ENCODE data around the gene SMTNL2.
"Not testable (repeated sequence)": the region's sequence is repeated elsewhere in the genome, so short reads cannot be mapped to it uniquely, and the experiment has no call there.

Gene SMTNL2

DNA sequence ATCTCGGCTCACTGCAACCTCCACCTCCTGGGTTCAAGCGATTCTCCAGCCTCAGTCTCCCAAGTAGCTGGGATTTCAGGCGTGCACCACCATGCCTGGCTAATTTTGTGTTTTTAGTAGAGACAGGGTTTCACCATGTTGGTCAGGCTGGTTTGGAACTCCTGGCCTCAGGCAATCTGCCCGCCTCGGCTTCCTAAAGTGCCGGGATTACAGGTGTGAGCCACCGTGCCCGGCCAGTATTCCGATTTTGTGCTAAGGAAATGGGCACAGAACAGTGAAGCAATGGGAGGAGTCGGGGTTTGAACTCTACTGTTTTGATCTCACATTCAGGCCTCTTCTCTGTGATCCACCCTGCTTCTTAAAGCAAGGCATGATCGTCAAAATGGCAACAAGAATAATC, 20.4 kb downstream of the SMTNL2 start:
- not testable (repeated sequence) for DNase-seq

DNA sequence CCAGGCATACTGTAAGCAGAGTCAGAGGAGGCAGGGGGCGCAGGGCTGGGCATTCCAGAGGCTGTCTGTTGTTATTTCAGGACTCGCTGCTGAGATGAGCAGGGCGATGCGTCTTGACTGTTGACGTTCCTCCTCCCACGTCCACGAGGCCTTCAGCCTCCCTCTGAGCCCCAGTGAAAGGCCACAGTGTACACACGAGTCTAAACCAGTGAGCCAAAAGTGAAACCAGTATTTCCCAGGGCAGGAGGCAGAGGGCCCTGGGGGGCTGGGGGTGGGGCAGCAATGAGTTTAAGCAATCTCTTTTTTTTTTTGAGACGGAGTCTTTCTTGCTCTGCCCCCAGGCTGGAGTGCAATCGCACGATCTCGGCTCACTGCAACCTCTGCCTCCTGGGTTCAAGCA, 21.5 kb downstream of the SMTNL2 start:
- DNase-seq, result no peak

DNA sequence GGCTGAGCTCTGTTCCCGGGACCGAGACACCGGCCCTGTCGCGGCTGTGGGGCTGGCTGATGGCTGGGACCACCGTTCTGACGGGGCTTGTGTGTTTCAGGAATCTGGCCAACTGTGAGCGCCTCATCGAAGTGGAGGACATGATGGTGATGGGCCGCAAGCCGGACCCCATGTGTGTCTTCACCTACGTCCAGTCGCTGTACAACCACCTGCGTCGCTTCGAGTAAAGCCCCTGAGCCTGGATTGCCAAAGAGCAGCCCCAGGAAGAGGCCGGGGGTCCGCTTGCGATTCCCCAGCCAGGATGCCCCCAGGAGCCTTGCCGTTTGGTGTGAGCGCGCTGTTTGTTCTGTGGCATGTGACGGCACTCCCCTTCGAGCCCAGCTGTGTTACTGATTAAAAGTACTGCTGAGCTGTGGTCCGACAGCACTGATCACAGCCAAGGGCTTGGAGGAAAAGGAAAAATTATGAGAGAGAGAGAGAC, 23.0 kb downstream of the SMTNL2 start:
- DNase-seq, result no peak

DNA sequence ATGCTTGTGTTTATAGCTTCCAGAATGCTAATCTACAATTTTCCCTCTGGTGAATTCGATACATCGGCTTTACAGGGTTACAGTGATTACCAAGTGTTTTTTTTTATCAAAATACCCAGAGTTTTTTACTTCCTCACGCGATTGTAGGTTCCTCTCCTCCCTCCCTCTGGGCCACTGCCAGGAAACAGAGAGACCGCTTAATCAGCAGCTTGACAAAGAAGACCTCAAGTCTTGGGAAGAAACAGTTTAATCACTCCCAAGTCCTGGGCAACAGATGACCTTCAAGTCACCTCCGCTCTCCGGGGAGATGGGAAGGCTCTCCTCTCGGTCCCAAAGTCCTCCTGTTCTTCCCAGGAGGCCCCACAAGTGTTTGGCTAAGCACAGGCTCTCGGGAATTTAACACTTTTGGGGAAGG, 23.5 kb downstream of the SMTNL2 start:
- no peak for DNase-seq

DNA sequence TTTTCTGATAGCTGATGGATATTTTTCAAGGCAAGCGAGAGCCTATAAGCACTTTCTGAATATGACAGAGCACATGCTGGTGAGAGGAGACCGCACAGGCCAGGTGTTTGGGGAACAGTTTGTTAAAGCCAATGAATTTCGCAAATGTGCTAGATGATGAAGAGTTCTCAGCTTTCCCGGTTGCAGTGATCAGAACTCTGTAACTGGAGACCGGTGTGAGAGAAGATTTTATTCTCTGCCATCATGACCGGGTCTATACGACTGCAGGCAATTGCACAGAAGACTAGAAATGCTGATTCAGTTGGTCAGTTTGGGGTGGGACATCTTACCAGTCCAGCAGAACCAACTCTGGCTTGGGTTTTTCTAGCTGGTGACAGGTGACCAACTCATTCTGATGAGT, 25.4 kb downstream of the SMTNL2 start:
- DNase-seq, result no peak

DNA sequence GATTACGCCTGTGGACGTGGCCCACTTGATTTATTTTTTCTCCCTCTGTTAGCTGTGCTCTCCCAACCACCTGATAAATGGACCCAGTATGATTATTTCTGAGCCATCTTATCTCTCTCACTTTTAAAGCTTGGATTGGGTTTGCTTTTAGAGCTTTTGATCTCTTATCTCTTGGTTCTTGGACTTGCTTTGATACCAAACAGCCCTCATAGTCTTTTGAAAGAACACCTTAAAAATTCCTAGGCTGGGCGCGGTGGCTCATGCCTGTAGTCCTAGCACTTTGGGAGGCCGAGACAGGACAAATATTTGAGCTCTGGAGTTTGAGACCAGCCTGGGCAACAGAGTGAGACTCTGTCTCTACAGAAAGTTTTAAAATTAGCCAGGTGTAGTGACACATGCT, 25.8 kb downstream of the SMTNL2 start:
- DNase-seq, result no peak

DNA sequence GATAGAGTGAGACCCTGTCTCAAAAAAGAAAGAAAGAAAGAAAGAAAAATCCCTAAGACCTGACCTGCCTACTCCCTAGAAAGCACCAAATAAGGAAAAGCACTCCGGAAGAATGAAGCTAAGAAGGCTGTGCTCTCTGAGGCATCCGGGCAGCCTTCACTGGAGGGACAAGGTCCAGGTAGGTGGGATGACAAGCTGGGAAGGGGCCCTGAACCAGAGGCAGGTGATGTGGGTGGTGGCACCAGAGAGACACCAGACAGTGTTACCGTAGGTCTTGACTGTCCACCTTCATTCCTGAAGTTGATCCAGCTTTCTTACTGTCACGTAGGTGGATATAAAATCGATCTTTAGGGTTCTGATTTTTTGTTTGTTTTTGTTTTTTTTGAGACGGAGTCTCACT, 26.3 kb downstream of the SMTNL2 start:
- DNase-seq, result no peak

DNA sequence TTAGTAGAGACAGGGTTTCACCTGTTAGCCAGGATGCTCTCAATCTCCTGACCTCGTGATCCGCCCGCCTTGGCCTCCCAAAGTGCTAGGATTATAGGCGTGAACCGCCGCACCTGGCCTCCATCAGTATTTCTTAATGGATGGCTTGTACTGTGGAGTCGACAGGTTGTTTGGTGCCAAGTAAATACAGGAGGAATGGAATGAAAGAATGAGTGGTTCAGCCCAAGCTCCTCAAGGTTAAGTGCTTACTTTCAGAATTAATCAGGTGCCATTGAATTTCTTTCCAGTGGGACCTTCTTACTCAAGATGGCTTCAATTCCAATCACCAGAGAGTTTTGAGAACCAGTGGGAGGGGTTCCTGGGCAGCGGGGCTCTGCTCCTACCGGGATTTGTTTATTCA, 32.1 kb downstream of the SMTNL2 start:
- DNase-seq, result no peak

DNA sequence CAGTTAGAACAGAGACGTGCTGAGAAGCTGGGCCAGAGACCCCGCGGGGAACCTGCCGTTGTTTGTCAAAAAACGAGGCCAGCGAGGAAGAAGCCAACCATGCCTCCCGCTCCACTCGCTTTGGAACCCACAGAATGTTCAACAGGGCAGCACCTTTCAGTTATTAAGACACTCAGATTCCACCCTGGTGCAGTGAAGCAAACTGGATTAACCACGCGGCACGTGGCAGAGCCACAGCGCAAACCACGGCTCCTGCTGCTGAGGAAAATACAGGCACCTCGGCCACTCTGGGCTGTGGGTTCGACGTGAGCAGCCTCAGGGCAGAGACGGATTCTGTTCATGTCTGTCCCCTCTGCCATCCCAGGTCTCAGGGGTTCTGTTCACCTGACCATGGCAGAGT, 32.8 kb downstream of the SMTNL2 start:
- no peak for DNase-seq

DNA sequence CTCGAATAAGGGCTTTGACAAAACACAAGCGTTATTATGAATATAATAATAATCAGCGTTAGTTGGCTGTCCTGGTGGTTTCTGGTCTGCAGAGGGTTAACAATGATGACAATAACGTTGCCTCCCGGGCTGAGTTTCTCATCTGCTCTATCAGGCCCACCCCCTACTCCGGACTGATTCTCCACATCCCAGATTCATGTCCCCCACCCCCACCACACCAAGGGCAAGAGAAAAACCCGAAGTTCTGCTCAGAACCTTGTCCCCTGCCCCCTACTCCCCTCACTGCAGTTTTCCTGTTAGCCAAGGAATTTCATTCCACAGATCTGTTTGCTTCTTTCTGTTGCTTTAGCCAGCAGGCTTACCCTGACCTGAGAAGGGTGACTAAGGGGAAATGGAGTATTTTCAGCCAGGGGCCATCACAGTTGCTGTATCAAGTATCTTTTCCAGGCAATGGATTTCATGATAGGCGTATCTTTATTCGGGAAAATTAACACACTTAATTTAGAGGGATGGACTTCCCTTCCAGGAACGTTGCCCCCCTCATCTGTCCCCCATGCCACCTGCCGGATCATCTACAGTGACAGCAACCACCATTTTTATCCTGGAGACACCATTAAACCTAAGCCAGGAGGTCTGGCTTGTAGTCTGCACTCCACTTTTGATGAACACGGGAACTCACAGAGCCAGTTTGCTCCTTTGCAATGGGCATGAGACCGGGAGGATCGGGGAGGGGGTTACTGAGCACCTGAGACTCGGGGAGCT, 33.4 kb downstream of the SMTNL2 start:
- DNase-seq, result no peak

DNA sequence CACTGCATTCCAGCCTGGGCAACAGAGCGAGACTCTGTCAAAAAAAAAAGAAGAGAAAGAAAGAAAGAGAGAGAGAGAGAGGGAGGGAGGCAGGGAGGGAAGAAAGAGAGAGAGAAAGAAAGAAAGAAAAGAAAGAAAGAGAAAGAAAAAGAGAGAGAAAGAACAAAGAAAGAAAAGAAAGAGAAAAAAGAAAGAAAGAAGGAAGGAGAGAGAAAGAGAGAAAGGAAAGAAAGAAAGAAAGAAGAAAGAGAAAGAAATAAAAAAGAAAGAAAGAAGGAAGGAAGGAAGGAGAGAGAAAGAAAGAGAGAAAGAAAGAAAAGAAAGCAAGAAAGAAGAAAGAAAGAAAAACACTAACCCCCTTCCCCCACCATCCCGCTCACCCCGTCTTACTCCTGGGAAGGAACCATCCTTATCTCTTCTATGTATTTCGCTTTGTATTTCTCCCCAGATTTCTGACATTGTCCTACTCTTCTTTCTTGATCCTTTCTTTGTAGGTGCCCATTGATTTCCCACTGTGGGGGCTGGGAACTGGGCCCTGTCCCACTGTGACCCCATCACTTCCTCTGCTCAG, 36.3 kb downstream of the SMTNL2 start:
- DNase-seq, result no peak

DNA sequence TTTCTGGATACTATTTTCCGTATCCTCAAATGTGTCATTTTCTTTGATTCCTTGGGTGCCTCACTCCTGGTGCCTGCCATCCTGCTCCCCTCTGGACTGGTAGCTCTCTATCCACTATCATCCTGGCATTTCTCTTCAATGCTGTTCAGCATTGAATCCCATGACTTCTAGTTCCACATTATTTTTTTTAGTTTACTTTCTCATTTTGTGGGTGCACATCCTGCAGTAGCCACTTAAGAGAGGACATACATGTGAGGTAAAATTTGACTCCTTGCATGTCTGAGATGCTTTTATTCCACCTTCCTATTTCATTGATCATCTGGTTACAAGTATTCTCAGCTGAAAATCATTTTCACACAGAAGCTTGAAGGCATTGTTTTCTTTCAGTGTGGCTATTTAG, 38.0 kb downstream of the SMTNL2 start:
- DNase-seq, result no peak

DNA sequence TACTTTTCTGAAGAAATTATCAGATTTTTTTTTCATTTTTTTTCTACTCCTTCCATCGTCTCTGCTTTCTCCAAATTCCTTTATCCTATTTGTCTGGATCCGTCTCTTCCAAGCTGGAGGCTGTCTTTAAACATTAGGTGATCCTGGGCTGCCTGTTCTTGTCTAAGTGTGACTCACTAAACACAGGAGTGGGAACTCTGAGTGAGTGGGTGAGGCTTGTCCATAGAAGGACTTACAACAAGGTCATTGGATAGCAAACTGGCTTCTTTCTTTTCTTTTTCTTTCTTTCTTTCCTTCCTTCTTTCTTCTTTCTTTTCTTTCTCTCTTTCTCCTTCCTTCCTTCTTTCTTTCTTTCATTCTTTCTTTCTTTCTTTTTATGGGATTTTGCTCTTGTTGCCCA, 38.9 kb downstream of the SMTNL2 start:
- DNase-seq, result no peak

DNA sequence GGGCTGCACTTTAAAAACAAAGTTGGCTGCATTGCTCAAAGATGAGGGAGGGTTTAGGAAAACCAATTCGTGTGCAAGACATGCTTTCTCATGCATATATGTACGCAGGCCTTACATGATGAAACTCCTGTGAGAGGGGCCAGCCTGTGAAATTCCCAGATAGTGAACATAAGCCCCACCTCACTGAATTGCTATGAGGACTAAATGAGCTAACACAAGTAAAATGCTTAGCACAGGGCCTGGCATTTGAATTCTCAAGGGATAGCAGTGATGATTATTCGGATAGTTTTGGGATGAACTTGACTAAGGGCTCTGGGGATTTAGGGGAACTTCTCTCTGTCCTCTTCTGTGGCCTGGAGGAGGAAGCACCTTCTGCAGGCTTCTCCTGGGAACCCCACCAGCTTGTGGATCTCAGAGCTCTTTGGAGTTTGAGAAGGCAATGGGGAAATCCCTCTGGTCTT, 40.2 kb downstream of the SMTNL2 start:
- DNase-seq, result not testable (repeated sequence)

DNA sequence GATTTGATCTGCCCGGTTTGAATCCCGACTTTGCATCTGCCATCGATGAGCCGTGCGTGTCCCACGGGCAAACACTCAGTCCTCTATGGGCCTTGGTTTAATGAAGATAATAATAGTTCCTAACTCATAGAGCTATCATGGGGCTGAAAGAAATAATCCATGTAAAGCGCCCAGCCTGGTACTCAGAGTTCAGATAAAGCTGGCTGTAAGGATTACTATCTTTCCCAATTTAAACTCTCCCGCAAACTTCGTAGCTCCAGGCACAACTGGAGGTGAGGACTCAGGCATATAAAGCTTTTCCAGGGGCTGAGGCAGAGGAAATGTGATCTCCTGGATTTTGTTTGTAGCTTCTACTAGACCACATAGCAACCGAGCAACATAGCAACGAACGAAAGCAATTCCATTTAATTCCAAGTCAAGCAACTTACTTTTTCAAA, 40.9 kb downstream of the SMTNL2 start:
- no peak for DNase-seq

DNA sequence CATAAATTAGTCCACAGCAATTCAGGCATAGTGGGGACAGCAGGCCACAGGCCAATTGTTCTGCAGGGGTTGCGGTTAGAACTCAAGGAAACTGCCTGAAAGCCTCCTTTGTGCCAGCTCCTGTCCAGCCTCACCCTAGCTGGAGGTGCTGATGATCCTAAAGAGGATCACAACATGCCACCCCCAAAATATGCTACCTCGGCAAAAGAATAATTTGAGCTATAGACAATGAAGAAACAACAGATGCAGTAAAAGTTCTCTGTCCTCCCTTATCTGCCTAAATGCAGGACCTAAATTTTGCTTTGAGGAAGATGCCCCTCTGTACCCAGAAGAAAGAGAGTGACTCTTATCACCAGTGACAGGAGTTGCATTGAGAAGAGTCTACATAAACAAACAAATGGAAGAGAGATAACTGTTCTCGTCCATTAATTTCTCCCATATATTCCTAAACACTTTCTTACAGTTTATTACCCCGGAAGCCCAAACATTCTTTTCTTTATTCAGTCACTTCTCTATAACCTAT, 42.5 kb downstream of the SMTNL2 start:
- no peak for DNase-seq

DNA sequence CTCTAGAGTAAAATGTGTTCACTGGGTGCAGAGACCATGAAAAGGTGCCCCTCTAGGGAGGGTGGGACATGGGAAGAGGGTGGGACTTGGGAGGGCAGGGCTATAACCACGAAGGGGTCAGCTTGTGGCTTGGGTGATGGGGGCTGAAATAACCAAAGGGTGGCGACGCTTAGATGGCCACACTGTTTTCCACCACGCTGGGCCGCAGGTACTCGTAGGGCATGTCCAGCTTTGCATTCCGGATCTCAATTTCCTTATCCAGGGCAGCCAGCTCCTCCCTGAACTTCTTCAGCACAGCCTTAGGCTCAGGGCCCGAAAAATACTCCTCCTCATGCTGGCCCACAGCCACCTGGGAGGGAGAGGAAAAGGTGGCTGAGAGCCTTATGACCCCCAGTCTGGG, 47.1 kb downstream of the SMTNL2 start:
- DNase-seq, result no peak

DNA sequence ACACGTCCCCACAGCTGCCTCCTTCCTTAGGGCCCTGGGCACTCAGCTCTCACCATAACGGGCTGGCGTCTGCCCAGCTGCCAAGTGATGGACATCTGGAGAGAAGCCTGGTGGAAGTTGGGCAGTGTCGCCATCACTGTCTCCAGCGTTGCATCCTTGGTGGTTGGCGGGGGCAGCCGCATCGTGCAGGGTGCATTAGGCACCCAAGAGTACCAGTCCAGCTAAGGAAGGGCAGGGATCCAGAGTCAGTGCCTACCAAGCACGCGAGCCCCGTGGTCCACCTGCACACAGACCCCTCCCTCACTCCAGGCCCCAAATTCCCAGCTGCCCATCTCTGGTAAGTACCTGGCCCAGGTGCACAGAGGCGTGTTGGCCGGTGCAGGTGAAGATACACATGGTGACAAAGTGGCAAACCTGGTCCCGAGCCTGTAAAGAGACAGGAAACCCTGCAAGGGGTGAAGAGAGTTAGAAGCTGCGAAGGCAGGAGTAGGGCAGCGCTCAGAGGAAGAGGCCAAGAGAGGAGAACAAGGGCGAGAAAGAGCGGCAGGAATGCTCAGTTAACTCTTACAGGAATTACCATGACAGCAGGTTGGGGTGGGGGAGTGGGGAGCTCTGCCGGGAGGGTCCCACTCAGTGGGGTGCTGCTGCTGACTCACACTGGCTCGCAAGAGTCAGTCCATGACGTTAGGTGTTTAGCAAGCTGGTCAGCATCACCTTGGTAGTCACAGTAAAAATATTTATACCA, 47.7 kb downstream of the SMTNL2 start:
- no peak for DNase-seq

DNA sequence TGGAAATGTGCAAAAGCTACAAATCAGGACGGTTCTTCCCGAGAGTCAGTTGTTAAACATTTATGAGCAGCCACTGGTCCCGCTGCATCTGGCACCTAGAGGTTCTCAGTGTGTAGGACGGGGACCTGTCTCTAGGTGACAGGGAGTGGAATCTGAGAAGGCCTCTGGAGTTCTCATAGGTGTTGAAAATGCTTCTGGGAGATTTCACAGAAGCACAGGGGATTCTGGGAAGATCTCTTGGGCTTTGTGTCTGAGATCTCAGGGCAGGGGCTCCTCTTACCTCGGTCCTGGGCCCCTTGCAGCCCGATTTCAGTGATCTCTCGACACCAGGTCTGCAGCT, 48.2 kb downstream of the SMTNL2 start:
- DNase-seq, result no peak

DNA sequence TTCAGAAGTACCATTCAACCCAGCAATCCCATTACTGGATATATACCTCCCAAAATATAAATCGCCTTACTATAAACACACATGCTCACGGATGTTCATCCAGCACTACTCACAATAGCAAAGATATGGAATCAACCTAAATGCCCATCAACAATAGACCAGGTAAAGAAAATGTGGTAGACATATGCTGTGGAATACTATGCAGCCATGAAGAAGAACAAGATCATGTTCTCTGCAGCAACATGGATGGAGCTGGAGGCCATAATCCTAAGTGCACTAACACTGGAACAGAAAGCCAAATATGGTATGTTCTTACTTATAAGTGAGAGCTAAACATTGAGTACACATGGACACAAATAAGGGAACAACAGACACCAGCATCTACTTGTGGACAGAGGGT, 49.3 kb downstream of the SMTNL2 start:
- no peak for DNase-seq

DNA sequence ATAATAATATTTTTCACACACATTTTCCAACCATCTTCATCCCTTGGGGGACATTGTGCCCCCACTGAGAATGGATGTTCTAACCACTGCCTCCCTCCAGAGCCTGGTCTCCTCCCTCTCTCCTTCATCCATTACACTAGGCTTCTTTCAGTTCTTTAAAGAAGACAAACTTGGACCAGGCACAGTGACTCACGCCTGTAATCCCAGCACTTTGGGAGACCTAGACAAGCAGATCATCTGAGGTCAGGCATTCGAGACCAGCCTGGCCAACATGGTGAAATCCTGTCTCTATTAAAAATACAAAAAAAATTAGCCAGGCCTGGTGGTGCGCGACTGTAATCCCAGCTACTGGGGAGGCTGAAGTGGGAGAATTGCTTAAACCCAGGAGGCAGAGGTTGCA, 50.6 kb downstream of the SMTNL2 start:
- DNase-seq, result no peak

DNA sequence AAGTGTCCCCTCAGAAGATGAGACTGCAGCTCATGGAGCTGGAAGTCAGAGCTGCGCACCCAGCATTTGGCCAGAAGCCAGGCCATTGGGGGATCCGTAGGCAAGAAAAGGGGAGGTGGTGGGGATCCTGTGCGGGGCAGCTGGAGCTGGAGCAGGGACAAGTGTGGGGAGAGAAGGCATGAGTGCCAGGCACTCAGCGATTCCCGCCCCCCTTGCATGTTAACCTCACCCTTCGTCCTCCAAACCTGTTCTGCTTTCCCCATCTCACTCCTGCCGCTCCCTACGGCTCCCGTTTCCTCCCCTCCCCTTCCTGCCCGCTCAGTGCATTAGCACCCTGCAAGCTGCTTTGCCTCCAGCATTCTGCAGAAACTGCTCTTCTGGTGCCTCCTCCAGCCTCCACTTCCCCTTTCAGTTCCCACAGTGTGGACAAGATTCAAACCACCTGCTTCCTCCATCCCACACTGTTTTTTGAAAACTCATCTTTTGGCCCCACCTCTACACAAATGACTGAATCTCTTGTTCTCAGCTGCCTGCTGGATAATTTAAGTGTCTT, 51.6 kb downstream of the SMTNL2 start:
- no peak for DNase-seq

DNA sequence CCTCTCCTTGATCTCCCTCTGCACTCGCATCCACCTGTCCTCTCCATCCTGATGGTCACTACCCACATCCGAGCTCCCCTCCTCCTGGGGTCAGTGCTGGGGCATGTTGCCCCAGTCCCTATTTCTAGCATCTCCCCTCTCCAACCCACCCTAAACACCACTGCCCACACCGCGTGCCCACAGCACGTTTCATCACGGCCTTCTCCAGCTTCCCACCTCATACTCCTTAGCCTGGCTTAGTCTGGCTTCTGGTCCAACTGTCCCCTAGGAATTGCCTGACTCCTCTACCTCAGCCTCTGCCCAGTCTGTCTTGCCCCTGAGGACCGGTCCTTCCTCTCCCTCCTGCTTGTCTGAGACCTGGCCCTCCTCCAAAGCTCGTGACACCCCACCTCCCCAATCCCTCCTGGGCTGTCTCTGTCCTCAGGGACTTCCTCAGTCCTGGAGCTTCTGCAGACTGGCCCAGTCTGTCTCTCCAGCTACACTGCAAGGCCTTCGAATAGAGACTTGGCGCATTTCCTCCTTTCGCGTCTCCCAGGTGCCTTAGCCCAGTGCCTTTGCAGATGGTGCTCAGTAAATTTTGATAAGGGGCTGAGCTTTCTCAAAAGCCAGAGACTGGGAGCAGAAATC, 52.3 kb downstream of the SMTNL2 start:
- DNase-seq, result no peak
